GM20000 (cell line): ENCODE results near the gene AIDA.

Experiments used
- DNase-seq: peaks from one replicate; pipeline ENCODE4 v3.0.0; 2012; ENCODE audit warnings: low spot score
- TF ChIP-seq, protein P1 (sequence below): IDR thresholded peaks from 2 replicates; pipeline ENCODE4 v1.5.1; 2012; ENCODE audit warnings: mild to moderate bottlenecking, control low read depth; ENCODE audit errors: extremely low read depth, missing control alignments

AIDA gene

DNA sequence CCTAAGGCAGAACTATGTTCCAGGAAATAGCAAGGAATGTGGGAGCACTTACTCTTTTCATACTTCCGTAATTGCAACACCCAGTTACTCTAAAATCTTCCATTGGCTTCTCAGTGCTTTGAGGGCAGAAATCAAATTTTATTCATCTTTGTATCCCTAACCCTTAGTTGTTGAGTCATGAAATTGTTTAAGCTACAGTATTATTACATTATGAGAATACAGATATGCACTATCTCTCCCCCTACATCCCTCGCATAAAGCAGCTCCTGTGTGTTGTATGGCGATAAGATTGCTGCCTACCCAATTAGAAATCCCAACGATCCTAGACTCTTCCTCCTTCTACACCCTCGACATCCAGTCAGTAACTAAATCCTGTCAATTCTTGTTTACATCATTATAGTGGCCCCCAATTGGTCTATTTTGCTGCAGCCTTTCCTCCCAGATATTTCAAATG, 2.6 kb downstream of the AIDA start:
- TF ChIP-seq, protein P1, sequence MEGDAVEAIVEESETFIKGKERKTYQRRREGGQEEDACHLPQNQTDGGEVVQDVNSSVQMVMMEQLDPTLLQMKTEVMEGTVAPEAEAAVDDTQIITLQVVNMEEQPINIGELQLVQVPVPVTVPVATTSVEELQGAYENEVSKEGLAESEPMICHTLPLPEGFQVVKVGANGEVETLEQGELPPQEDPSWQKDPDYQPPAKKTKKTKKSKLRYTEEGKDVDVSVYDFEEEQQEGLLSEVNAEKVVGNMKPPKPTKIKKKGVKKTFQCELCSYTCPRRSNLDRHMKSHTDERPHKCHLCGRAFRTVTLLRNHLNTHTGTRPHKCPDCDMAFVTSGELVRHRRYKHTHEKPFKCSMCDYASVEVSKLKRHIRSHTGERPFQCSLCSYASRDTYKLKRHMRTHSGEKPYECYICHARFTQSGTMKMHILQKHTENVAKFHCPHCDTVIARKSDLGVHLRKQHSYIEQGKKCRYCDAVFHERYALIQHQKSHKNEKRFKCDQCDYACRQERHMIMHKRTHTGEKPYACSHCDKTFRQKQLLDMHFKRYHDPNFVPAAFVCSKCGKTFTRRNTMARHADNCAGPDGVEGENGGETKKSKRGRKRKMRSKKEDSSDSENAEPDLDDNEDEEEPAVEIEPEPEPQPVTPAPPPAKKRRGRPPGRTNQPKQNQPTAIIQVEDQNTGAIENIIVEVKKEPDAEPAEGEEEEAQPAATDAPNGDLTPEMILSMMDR: no peak

DNA sequence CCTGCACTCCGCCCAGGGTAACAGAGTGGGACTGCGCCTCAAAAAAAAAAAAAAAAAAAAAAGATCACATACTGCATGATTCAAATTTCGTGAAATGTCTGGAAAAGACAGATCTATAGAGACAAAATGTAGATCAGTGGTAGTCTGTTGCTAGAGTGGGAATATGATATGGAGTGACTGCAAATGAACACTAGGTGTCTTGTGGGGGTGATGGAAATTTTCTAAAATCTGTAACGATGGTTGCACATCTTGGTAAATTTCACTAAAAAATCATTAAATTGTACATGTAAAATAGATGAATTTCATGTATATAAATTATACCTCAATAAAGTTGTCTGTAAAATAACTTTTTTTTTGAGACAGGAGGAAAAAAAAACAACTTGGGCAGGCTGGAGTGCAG, 5.5 kb downstream of the AIDA start:
- DNase-seq: no peak
- TF ChIP-seq, protein P1: no peak

More for the DNA sequence above, 2.6 kb downstream of the AIDA start:
- DNase-seq: no peak

DNA sequence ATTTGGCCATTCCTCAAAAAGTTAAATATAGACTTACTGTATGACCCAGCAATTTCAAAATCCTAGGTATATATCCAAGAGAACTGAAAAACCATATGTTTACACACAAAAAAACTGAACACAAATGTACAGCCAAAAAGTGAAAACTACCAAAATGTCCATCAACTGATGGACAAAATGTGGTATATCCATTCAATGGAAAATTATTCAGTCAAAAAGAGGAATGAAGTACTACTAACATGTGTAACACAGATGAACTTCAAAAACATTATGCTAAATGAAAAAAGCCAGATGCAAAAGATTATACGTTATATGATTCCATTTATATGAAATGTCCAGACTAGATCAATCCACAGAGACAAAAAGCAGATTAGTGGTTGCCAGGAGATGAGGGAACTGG, 8.0 kb downstream of the AIDA start:
- DNase-seq: no peak
- TF ChIP-seq, protein P1: no peak

DNA sequence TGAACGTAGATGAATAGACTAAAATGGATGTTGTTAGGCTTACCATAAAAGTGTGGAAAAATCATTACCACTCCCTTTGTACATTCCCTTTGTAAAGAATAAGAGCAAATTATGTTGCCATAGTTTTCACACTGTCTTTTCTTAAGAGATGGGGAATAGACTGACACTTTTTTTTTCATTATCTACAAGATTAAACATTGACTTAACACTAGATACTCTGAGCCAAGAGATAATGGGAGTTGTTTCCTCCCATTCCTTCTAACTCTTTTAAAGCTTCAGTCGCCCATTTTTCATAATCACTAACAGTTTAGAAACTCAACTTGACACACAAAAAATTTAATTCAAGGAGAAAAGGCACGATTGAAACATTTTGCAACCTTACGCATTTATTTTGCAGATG, 10.1 kb downstream of the AIDA start:
- TF ChIP-seq, protein P1: no peak
- no peak for DNase-seq

DNA sequence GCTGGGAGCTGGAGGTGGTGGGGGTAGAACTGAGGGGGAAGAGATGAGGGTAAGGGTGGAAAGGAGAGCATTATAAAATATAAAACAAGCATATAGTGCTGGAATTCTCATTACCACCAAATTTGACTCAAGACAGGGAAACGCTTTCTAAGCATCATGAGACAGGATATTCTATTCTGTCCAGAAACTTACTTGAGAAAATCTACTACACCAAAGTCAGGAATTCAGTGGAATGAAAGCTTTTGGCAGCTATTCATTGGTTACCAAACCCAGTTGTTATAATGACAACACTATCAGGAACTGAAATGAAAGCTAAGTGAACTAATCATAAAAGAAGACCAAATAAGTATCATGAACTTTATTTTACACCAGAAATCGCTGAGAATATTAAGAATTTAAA, 14.5 kb downstream of the AIDA start:
- DNase-seq: no peak
- TF ChIP-seq, protein P1: no peak

DNA sequence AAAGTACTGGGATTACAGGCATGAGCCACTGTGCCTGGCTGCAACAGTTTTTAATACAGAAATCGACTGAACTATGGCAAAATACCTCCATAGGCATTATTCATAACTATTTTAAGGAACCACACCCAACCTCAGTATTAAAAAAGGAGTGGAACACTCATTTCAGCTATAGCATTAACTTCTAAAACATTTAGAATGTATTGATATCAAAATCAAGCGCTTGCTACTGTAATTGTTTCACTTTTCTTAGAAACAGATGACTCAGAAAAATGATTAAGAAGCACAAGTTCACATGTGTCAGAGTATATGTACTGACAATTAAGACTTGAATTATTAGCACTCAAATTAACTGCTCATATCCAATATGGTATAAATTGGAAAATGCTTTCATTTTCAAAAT, 15.1 kb downstream of the AIDA start:
- TF ChIP-seq, protein P1: no peak
- no peak for DNase-seq

DNA sequence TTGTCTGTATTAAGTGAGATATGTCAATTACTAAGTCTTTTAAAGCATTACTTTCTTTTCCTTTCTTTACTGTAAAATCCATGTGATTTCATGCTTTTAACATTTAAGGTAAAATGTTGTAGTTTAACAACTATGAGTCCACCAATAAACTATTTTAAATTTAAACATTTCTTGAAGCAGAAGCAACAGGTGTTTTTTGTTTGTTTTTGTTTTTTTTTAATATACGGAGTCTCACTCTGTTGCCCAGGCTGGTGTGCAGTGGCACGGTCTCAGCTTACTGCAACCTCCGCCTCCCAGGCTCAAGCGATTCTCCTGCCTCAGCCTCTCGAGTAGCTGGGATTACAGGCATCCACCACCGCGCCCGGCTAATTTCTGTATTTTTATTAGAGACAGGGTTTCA, 15.6 kb downstream of the AIDA start:
- TF ChIP-seq, protein P1: no peak
- no peak for DNase-seq
